Inflammatory macrophage treated with lipopolysaccharide for 1 hour (primary cell): ENCODE data around the gene SPRR1A.

ENCODE experiments used
- DNase-seq, 2 donors: peaks; one replicate each; pipeline ENCODE4 v3.0.0-alpha.2; 2020 to 2022

SPRR1A gene, protein sequence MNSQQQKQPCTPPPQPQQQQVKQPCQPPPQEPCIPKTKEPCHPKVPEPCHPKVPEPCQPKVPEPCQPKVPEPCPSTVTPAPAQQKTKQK

GRCh38 chr1:152983743-152984142 lies at the start of gene SPRR1A:
Gene SPRR1A, plus strand, starts transcription at chr1:152984081. Its CDS starts 1,150 bp downstream, at chr1:152985231.
- no peak for DNase-seq

DNA sequence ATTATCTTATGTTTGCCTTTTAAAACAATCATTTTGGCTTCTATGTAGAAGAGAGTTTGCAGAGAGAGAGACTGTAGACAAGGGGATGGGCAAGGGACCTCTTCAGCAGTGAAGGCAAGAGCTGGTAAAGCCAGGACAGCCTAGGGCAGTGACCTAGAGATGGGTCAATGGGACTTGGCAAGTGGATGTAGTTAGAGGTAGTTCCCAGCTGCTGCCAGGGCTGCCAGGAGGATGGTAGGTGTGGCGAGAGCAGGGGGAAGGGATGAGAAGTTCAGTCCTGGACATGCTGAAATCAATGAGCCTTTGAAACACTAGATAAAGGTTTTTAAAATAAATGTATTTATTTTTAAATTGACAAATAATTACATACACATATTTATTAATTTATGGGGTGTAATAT lies 43.3 kb upstream of the SPRR1A start:
- DNase-seq: no peak

GRCh38 chr1:152941037-152941711 lies 42.7 kb upstream of the SPRR1A start:
- no peak for DNase-seq

GRCh38 chr1:152942161-152942560 lies 41.7 kb upstream of the SPRR1A start:
- no peak for DNase-seq

GRCh38 chr1:152946248-152946647 lies 37.6 kb upstream of the SPRR1A start:
- DNase-seq: no peak

DNA sequence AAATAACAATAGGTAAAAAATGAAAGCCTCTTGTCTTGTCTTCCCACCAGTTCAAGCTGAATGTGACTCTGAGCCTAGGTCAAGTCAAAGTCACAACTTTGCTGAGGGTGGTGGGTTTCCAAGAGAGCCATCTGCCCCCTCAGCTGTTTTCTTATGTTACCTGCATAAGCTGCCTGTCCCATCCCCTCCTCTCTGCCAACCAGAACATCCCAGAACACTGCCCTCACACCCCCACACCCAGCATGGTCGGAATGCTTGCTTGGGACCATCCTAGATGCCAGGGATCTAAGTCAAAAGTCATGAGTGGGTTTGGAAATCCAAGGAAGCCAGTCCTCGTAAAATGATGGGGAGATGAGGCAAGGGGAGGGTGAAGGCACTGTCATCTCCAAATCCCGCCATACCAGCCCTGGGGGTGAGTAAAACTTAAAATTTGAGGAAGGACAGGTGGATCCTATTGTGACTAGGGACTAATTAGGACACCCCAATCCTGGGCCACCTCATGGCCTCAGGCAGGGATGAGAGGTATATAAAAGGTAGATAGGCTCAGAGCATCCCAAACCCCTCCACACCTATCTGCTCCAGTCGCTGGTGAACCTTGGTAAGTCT lies 37.1 kb upstream of the SPRR1A start, which contains the start of gene SPRR5:
TSS of gene SPRR5 (plus strand) at position 556 of the 606 bp plus-strand sequence. CDS start 1,349 bp downstream, outside the sequence.
- DNase-seq: no peak

- no peak for DNase-seq
Measured at GRCh38 chr1:152951711-152952110, 32.2 kb upstream of the SPRR1A start.

DNA sequence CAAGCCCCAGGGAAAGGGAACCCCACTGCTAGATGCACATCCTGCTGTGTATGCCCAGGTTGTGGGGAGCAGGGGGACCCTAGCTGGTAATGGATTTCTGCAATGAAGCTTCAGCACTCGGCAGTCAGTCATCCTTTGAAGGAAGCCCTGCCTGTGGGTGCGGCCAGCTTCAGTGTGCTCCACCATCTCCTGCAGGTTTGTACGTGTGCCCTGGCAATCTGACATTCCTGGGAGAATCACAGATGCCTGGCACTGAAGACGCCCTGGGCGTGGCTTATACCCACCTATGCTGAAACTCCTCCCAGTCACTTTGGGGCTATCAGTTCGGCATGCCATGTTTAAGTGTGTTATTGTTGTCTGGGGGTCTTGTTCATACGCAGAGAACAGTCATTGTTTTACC lies 30.1 kb upstream of the SPRR1A start:
- DNase-seq: no peak

DNA sequence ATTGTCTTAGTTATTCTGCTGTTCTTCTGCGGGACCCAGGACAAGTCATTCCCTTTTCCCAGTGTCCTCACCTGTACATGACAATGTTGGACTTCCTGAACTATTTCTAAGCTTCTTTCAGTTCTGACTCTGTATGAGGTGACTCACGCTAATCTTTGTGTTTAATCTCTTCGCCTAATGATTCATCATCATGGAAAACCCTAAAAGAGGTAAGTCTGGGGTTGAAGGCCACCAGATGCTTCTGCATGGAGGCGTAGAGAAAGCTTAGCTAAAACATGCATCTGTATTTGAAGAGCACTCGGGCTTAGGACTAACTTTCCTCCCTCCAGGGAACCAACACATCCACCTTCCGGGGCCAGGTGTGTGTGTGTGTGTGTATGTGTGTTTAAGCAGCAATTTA lies 29.4 kb upstream of the SPRR1A start:
- DNase-seq: no peak

DNA sequence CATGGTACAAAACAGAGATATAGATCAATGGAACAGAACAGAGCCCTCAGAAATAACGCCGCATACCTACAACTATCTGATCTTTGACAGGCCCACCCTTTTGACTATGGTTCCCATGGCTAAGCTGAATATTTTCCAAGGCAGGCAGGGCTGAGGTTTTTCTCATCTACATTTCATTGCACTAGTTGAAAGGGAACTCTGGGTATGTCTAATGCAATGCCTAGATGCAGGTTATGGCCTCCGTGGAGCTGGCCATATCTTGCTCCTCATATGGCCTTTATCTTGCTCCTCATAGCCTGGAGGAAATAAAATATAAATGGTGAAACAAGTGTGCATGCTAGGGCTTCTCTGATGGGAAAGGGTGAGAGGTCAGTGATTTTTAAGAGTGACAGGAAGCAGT lies 26.3 kb upstream of the SPRR1A start:
- DNase-seq: no peak

DNA sequence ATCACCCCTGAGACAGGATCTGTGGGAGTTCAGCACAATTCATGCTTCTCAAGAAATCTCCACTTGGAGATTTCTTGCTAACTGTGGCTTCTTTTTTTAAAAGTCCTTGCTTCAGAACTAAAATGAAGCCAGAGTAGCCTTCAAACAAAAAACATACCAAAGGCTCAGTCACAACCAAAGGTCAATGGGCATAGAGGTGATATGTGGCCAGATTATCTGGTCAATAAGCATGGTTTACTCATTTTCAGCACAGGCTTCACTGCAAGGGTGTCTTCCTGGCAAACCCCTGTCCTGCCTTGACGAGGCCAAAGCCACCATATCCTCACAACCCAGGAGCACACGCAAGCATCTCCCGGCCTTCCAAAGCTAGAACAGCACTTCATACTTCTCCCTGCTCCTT lies 24.6 kb upstream of the SPRR1A start:
- no peak for DNase-seq

DNA sequence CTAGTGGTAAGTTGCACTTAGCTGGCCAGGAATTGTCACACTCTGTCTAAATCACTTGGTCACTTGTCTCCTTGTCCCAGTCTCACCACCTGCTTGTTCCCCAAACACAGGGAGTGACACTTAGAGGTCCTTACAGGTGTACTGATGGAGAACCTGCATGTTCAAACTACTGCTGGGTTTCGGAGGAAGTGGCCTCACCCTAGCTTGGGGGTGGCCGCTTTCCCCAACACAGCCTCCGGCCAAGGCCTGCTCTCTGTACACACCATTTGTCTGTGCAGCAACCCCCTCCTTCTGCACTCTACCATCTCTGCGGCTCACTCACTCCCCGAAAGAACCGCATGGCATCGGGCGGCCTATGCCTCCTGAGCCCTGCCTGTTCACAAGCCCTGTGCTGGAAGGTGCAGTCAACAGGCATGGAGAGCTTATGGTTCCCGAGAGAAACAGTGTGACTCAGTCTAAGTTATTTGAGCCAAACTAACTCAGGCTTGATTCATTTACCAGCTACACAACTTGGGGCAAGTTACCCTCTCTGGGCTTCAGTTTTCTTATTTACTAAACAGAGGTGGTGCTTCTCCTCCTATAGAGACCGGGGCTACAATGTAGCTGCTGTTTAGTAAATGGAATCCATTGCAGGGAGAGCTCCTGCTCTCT lies 24.0 kb upstream of the SPRR1A start:
- no peak for DNase-seq

- DNase-seq: no peak
Measured at GRCh38 chr1:152960452-152961044, 23.3 kb upstream of the SPRR1A start.

- DNase-seq: no peak
Measured at GRCh38 chr1:152961226-152961891, 22.5 kb upstream of the SPRR1A start.

DNA sequence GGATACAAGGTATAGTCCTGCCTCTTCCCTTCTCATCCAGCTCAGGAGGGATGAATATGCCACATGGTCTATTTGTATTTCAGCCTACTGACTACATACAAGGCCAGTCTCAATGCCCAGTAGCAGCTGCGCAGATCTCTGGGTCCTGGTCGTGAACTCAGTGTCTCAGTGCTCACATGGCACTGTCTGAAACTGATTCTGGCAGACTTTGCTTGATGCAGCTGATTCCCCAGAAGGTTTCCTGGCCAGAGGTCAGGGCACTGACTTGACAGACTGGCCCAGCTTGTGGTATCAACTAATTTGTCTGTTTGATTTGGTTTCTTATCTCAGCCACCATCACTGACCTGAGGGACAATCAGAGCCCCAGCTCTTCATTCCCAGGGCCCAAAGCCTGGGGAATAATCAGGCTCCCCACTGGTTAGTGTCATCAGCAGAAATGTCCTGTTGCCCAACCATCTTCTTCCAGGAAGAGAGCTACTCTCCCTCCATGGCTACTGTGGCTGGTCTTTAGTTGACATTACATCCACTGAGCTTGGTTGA lies 20.9 kb upstream of the SPRR1A start:
- DNase-seq: no peak

GRCh38 chr1:152964536-152964935 lies 19.3 kb upstream of the SPRR1A start:
- no peak for DNase-seq

GRCh38 chr1:152965853-152966252 lies 18.0 kb upstream of the SPRR1A start:
- no peak for DNase-seq

GRCh38 chr1:152967201-152967600 lies 16.7 kb upstream of the SPRR1A start:
- no peak for DNase-seq

- DNase-seq: peak in 1 of 2 donors; percentile 14
Measured at GRCh38 chr1:152968248-152968647, 15.6 kb upstream of the SPRR1A start.

DNA sequence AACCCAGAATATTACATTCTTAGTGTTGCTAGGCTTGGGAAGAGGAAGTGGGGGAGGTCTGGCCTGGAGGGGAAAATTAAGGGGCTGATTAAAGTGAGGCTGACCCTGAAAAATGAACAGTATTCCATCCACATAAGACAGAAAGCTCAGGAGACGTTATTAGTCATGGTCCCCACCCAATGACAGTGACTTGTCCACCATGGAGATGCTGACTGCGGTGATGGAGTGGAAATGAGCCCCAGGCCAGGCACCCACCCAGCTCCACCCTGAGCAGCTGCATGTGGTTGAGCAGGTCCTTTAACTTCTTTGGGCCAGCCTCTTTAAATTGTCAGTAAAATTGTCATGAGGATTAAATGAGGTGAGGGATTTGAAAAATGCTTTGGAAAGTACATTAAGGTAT lies 14.8 kb upstream of the SPRR1A start:
- no peak for DNase-seq

DNA sequence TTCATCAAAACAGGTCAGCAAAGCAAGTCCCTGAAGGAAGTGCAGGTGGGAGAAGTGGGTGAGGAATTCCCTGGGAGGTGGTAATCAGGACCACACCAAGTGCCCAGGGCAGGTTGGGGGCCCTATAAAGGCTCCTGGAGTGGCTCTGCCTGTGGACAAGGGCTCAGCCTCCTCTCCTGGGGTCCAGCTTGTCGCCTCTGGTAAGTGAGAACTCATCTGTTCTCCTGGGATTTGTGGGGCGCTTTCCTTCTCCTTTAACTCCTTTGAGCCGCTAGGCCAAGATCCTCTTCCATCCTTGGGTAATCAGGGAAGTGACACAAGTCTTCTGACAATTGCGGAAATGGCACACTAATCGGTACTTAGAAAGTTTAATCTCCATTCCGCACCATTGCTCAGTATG lies 13.4 kb upstream of the SPRR1A start, which contains the start of gene SPRR4:
TSS of gene SPRR4 (plus strand) at position 154 of the 400 bp plus-strand sequence. CDS start 1,243 bp downstream, outside the sequence.
- DNase-seq: no peak

DNA sequence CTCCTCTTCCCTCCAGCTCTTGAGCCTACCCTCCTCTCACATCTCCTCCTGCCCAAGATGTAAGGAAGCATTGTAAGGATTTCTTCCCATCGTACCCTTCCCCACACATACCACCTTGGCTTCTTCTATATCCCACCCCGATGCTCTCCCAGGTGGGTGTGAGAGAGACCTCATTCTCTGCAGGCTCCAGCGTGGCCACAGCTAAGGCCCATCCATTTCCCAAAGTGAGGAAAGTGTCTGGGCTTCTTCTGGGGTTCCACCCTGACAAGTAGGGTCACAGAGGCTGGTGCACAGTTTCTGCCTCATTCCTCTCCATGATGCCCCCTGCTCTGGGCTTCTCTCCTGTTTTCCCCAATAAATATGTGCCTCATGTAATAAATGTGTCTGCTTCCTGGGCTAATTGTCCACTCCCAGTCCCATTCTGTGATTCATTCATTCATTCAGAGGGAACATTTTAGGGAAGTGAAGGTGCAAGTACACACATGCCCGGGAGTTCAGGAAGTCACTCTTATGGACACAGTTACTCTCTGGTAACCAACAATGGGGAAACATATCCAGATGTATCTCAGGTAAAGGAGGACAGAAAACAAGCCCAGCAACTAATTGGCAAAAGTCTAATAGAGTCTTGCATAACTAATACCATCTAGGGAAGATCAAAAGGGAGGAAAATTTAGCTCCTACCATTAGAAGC lies 11.5 kb upstream of the SPRR1A start:
- DNase-seq: no peak
